Activated CD8-positive, alpha-beta memory T cell treated with anti-CD3 and anti-CD28 coated beads for 36 hours (primary cell): Measurements from ENCODE around the gene GNAT1. TPM values are rescaled to one million over a fixed set of nuclear protein-coding genes. Genes with fewer than 3 reads are reported as not detected.
"Not testable (repeated sequence)": the region's sequence is repeated elsewhere in the genome, so short reads cannot be mapped to it uniquely, and the experiment has no call there.

Experiments
- CTCF ChIA-PET: fragments of 350-600 bp; sonication (Branson Sonifier 250); formaldehyde crosslinking; loops from one replicate; lab custom pipeline; 2021; ENCODE audit warnings: antibody characterized with exemption; lab: Charles Lee
- POLR2A ChIA-PET: fragments of 350-600 bp; sonication (Branson Sonifier 250); formaldehyde crosslinking; loops from one replicate; lab custom pipeline; 2021; ENCODE audit warnings: antibody characterized with exemption; lab: Charles Lee
- total RNA-seq, 2 experiments: library from RNA; stranded (reverse); gene quantifications; one replicate each; pipeline ENCODE4 v1.2.3, GENCODE V29; 2021

Gene GNAT1
- total RNA-seq, 2 experiments from 2014 or later: not detected

- ChIA-PET POLR2A (interaction anchor here (1.0 to 1.3 kb wide), 2 partner anchors 13 to 96 kb away, joined by 3 to 4 read pairs; no protein-coding TSS in a partner anchor), CTCF (interaction anchor here (2.6 to 10.7 kb wide), 2 partner anchors 14 to 15 kb away, joined by 10 to 88 read pairs; no protein-coding TSS in a partner anchor)
These were observed 49.8 kb downstream of the GNAT1 start for GRCh38 chr3:50241163-50241562.

- CTCF ChIA-PET: interaction anchor here (2.4 to 10.7 kb wide), 4 partner anchors 14 to 47 kb away, joined by 7 to 88 read pairs (median 12); no protein-coding TSS in a partner anchor
- POLR2A ChIA-PET: interaction anchor here (1.0 to 1.3 kb wide), 2 partner anchors 14 to 96 kb away, joined by 3 to 4 read pairs; no protein-coding TSS in a partner anchor
These were observed 50.4 kb downstream of the GNAT1 start for GRCh38 chr3:50241713-50242380.

- ChIA-PET CTCF (interaction anchor here (1.3 to 10.7 kb wide), 6 partner anchors 9 to 95 kb away, joined by 3 to 88 read pairs (median 9); no protein-coding TSS in a partner anchor), POLR2A (interaction anchor here (0.6 kb wide), 1 partner anchor 38 kb away, joined by 8 read pairs; no protein-coding TSS in a partner anchor)
These were observed 51.0 kb downstream of the GNAT1 start for GRCh38 chr3:50242381-50242770.

GRCh38 chr3:50242851-50243542 is 51.6 kb downstream of the GNAT1 start:
- ChIA-PET CTCF (interaction anchor here (1.3 to 10.7 kb wide), 8 partner anchors 8 to 94 kb away, joined by 3 to 88 read pairs (median 9); no protein-coding TSS in a partner anchor), POLR2A (interaction anchor here (0.6 to 0.9 kb wide), 2 partner anchors 18 to 38 kb away, joined by 4 to 8 read pairs; no protein-coding TSS in a partner anchor)

GRCh38 chr3:50243543-50243895 is 52.1 kb downstream of the GNAT1 start:
- ChIA-PET CTCF (interaction anchor here (1.3 to 10.7 kb wide), 8 partner anchors 8 to 93 kb away, joined by 3 to 88 read pairs (median 9); no protein-coding TSS in a partner anchor), POLR2A (interaction anchor here (0.9 kb wide), 1 partner anchor 17 kb away, joined by 4 read pairs; no protein-coding TSS in a partner anchor)

GRCh38 chr3:50244813-50245212 is 53.4 kb downstream of the GNAT1 start:
- CTCF ChIA-PET: interaction anchor here (0.7 to 10.7 kb wide), 5 partner anchors 9 to 1006 kb away, joined by 3 to 88 read pairs (median 5); no protein-coding TSS in a partner anchor
- POLR2A ChIA-PET: not testable (repeated sequence)

- CTCF ChIA-PET: interaction anchor here (0.7 to 10.7 kb wide), 5 partner anchors 10 to 1007 kb away, joined by 3 to 88 read pairs (median 5); no protein-coding TSS in a partner anchor
- POLR2A ChIA-PET: no interaction called here
These were observed 53.9 kb downstream of the GNAT1 start for GRCh38 chr3:50245251-50245745.

- ChIA-PET POLR2A (interaction anchor here (0.5 to 1.6 kb wide), 12 partner anchors 10 to 99 kb away, joined by 3 to 17 read pairs (median 3); partner anchors contain the start of genes GNAI2 and IFRD2), CTCF (interaction anchor here (0.6 to 10.7 kb wide), 24 partner anchors 10 to 327 kb away, joined by 3 to 133 read pairs (median 5); partner anchors contain the start of genes GNAI2, GNAT1, IFRD2 and RASSF1)
These were observed 54.6 kb downstream of the GNAT1 start for GRCh38 chr3:50245831-50246516.

GRCh38 chr3:50246517-50246954 is 55.1 kb downstream of the GNAT1 start:
- POLR2A ChIA-PET: interaction anchor here (0.5 to 1.6 kb wide), 14 partner anchors 9 to 98 kb away, joined by 3 to 17 read pairs (median 3); partner anchors contain the start of genes GNAI2 and IFRD2
- CTCF ChIA-PET: interaction anchor here (0.6 to 8.5 kb wide), 23 partner anchors 10 to 326 kb away, joined by 3 to 133 read pairs (median 4); partner anchors contain the start of genes GNAI2, GNAT1, IFRD2 and RASSF1

Other genes starting within 250 kb of the GNAT1 start
- gene RBM5, start 102.7 kb upstream of the GNAT1 start, total RNA-seq: 100 to 1,000 TPM; 101 to 108 TPM
- gene SEMA3F, start 36.3 kb upstream of the GNAT1 start, total RNA-seq: under 1 TPM; 0.10 to 0.36 TPM
- under 1 TPM in 1 of 2 experiments, not detected in 1; 0.29 TPM for gene SLC38A3, start 13.7 kb downstream of the GNAT1 start, total RNA-seq
- gene GNAI2, start 44.6 kb downstream of the GNAT1 start, total RNA-seq: 100 to 1,000 TPM; 239 to 242 TPM
- gene SEMA3B, start 77.5 kb downstream of the GNAT1 start, total RNA-seq: under 1 TPM; 0.40 to 0.46 TPM
- not detected for gene LSMEM2, start 87.5 kb downstream of the GNAT1 start, total RNA-seq
- 100 to 1,000 TPM; 197 to 200 TPM for gene IFRD2, start 100.8 kb downstream of the GNAT1 start, total RNA-seq
- gene HYAL3, start 107.8 kb downstream of the GNAT1 start, total RNA-seq: 1 to 10 TPM; 8.5 to 9.4 TPM
- 10 to 100 TPM; 17.3 to 17.5 TPM for gene NAA80, start 107.8 kb downstream of the GNAT1 start, total RNA-seq
- gene HYAL1, start 112.0 kb downstream of the GNAT1 start, total RNA-seq: under 1 TPM in 1 of 2 experiments, not detected in 1; 0.36 TPM
- 10 to 100 TPM; 11.7 to 11.9 TPM for gene HYAL2, start 131.1 kb downstream of the GNAT1 start, total RNA-seq
- gene TUSC2, start 136.6 kb downstream of the GNAT1 start, total RNA-seq: 10 to 100 TPM; 33.6 TPM
- gene RASSF1, start 149.2 kb downstream of the GNAT1 start, total RNA-seq: 10 to 100 TPM; 68.2 to 72.5 TPM
- 1 to 10 TPM; 1.6 TPM for gene ZMYND10, start 154.1 kb downstream of the GNAT1 start, total RNA-seq
- 10 to 100 TPM; 39.5 to 46.6 TPM for gene NPRL2, start 159.2 kb downstream of the GNAT1 start, total RNA-seq
- 10 to 100 TPM; 25.8 to 28.2 TPM for gene CYB561D2, start 159.3 kb downstream of the GNAT1 start, total RNA-seq
- gene TMEM115, start 167.9 kb downstream of the GNAT1 start, total RNA-seq: 10 to 100 TPM; 25.2 to 26.3 TPM